ENCODE measurements around the gene EPM2AIP1.
"Not testable (repeated sequence)": the region's sequence is repeated elsewhere in the genome, so short reads cannot be mapped to it uniquely, and the experiment has no call there.

EPM2AIP1 gene

GRCh38 chr3:36954452-36955134 is 38.3 kb downstream of the EPM2AIP1 start:
- DNase-seq (ENCODE audit: extremely low read depth in 1 of 2, low read depth in 1 of 2) = no peak

- not testable (repeated sequence) for DNase-seq (ENCODE audit: extremely low read depth in 1 of 2, low read depth in 1 of 2)
Observed at GRCh38 chr3:36947814-36948213, 45.1 kb downstream of the EPM2AIP1 start.

- no peak for DNase-seq (ENCODE audit: extremely low read depth in 1 of 2, low read depth in 1 of 2)
Observed at GRCh38 chr3:36945333-36945980, 47.5 kb downstream of the EPM2AIP1 start.

DNA sequence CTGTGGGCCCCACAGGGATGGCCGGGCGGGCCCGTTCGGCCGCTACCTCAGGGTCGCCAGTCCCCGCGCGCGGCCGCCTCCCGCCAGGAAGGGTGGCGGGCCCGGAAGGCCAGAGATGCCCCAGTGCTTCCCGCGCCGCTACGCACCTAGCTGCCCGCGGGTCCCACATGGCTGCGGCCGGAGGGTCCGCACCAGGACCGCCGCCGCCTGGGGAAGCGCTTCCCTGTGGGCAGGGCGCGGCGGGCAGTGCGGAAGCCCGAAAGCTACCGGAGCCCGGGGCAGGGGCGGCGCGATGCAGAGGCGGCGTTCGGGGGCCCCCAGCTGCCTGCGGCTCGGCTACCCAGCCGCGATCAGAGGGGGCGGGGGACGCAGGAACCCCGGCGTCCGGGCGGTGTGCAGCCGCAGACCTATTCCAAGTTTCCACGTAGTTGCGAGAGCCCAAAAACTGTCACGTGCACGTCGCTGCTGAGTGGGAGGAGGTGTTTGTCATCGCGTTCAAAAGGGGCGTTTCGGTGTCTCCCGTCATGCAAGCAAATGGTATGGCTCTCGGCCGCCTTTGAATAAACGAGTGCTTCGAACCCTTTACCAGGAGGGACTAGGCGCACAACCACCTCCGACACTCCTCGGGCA is 48.2 kb downstream of the EPM2AIP1 start, which contains the start of gene TRANK1:
Gene TRANK1 (minus strand): TSS at position 414 of the 630 bp plus-strand sequence. CDS start 245 bp downstream, at position 169.
- DNase-seq (ENCODE audit: extremely low read depth in 1 of 2, low read depth in 1 of 2) = peak; percentile 61 to 64

DNA sequence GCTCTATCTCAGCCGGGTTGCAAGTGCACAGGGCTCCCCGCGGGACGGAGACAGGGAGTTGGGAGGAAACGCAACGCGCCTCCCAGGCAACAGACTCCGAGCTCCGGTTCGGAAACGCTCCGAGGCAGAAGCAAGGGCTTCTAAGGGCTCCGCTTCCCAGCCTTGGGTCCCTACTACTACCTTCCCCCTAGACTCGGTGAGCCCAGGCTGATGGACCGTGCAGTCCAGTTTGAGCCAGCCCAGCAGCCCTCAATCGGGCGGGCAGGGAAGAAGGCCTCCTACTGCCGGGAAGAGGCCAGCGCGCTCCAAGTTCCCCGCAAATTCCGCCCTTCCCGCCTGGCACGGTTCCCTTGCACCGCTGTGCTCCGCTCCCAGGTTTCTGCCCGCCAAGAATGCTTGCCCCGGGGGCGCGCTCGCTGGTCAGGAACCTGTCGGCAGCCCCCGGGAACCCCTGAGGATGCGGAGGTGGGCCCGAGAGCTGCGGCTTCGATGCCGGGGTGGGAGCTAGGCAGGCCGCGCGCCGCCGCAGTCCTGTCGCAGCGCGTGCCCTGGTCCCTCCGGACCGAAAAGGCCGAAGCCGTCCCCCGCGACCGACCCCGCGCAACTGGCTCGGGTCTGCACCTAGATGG is 48.8 kb downstream of the EPM2AIP1 start:
- no peak for DNase-seq (ENCODE audit: extremely low read depth in 1 of 2, low read depth in 1 of 2)

- no peak for DNase-seq (ENCODE audit: extremely low read depth in 1 of 2, low read depth in 1 of 2)
Observed at GRCh38 chr3:36943601-36944000, 49.3 kb downstream of the EPM2AIP1 start.

- DNase-seq (ENCODE audit: extremely low read depth in 1 of 2, low read depth in 1 of 2) = no peak
Observed at GRCh38 chr3:36942638-36943248, 50.2 kb downstream of the EPM2AIP1 start.

DNA sequence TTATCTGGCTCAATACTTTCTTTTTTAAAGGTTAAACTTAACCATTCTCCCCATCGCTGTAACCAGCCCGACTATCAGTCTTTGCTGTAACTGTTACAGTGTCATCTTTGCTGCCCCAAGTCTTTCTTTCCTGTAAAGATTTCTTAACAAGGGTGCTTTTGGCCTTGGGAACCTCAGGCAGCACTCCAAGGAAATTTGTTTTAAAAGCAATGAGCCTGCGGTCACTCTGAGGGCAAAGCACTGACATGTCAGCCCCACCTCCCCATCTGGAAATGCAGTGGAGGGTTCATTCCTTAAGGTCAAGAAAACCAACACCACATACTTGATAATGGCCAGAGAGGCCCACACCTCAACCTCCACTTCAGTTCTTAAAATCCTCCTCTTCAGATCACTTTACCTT is 51.3 kb downstream of the EPM2AIP1 start:
- DNase-seq (ENCODE audit: extremely low read depth in 1 of 2, low read depth in 1 of 2) = no peak

GRCh38 chr3:36941162-36941561 is 51.8 kb downstream of the EPM2AIP1 start:
- DNase-seq (ENCODE audit: extremely low read depth in 1 of 2, low read depth in 1 of 2) = no peak

DNA sequence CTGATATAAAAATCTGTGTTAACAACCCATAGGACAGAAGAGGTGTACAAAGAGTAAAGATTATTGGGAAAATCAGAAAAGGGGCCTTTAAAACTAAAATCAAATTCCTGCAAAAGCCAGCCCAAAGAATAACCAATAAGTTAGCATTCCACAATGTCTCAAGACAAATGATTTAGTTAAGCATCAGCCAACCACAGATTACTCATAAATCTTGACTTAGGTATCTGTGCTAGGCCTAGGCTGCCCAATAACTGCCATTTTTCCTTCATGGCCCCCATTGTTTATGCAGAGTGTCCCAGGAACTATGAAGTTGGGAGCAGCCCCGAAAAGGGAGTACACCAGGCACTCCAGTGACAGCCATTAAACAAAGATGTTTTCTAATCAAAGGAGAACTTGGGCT is 55.4 kb downstream of the EPM2AIP1 start:
- no peak for DNase-seq (ENCODE audit: extremely low read depth in 1 of 2, low read depth in 1 of 2)
